ENCODE data around the gene ZNF385B.

Gene ZNF385B

DNA sequence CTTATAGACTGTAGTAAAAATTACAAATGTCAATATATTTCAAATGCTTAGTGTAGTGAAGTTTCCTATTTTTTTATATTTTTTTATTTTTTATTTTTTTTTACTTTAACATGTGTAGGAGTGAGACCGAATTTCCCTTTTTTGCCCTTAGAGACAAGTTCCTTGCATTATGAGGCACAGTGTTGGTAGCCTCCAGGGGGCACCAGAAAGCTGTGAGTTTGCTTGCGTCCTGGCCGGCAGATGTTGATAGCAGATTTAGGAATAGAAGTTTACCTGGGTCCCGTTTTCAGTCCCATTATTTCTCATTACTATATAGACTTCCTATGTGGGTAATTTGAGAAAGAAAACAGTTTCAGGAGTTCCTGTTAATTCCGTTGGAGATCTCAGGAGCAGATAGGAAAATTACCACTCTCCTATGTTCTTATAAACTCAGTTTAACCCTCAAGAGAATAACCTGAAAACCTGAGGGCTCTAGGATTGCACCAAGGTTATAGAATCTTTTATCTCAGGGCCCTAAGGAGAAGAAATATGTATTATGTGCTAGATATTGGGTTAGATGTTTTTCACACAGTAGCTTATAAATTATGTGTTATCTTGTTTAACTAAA, 439.3 kb downstream of the ZNF385B start:
- Mint-ChIP-seq H3K36me3 (ENCODE audit: low read depth) (no peaks in the 10 kb centered on the region), H3K4me1 (ENCODE audit: low read depth) (no peaks in the 10 kb centered on the region), H3K27ac (no peak overlapping the region), H3K4me3 (no peak overlapping the region), H3K27me3 (ENCODE audit: low read depth) (peaks cover 31% of the 10 kb centered on the region), H3K9me3 (no peaks in the 10 kb centered on the region)

DNA sequence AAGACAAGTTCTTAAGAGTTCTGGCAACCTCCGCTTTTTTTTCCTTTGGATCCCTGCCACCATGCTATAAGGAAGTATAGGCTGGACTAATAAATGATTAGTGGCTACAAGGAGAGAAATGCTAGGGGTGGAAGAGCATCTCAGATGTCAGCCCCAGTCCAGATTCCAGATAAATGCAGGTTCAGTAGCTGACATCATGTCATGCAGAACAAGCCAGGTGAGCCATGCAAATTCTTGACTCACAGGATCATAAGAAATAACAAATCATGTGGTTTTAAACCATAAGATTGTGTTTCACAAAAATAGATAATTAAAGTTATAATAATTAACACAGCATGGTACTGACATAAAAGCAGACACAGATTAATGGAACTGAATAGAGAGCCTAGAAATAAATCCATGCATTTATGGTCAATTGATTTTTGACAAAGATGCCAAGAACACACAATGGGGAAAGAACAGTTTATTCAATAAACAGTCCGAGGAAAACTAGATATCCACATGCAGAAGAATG, 443.9 kb downstream of the ZNF385B start:
- H3K4me1 Mint-ChIP-seq (ENCODE audit: low read depth), result no peaks in the 10 kb centered on the region
- H3K36me3 Mint-ChIP-seq (ENCODE audit: low read depth), result no peaks in the 10 kb centered on the region

DNA sequence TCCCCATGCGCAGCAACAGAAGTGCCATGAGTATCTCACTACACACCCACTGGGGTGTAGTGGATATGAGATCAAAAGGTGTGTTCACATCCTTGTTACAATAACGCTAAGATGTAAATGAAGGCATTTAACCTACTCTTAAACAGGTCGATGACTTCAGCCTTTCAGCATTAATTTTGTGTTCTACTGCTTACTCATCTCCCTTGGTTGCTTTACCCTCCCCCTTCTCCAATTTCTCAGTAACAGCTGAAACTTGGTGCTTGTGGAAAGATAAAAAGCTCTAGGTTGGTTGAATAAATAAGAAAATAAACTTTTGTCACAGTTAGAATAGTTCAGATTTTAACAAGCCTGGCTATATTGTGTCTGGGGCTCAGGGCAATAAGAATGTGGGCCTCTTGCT, 449.3 kb downstream of the ZNF385B start:
- H3K27me3 Mint-ChIP-seq (ENCODE audit: low read depth), result peaks cover 8% of the 10 kb centered on the region
- H3K9me3 Mint-ChIP-seq, result no peaks in the 10 kb centered on the region
- H3K36me3 Mint-ChIP-seq (ENCODE audit: low read depth), result no peaks in the 10 kb centered on the region
- no peak overlapping the region for H3K27ac Mint-ChIP-seq
- no peak overlapping the region for H3K4me3 Mint-ChIP-seq
- peaks cover 4% of the 10 kb centered on the region for H3K4me1 Mint-ChIP-seq (ENCODE audit: low read depth)

More for the DNA sequence above, 443.9 kb downstream of the ZNF385B start:
- peaks cover 9% of the 10 kb centered on the region for H3K27me3 Mint-ChIP-seq (ENCODE audit: low read depth)
- no peaks in the 10 kb centered on the region for H3K9me3 Mint-ChIP-seq
- H3K4me3 Mint-ChIP-seq, result no peak overlapping the region
- H3K27ac Mint-ChIP-seq, result no peak overlapping the region

DNA sequence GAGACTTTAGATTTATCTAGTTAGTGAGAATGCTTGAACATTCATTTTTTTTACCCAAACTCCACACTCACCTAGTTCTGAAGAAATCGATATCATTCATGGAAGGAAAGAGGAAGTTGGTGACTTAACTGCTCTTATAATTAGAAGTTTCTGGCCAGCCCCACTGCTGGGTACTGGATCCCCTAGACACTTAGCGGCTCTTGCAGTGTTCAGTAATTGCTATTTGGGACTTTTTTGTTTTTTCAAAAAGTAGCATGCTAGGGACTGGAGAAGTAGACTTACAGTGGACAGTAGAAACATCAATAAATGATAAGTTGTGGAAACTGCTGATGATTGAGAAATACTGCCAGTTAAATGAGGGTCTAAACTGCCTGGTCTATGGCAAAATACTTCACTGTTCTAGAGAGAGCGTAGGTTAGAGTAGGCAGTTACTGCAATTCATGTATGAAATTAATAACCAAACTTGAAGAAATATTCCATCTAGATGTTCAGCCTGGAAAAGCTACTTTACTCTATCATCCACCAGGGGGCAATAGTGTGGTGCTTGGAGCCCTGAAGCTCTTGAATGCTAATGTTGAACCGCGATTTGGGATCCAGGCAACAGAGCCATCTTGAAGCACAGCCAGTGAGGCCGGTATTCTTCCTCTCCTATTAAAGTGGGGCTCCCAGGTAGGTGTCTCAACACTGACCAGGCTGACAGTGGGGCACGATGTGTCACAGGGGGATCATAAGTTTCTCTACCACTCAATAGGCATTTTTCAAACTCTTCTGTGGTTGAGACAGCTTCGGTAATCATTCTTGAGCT, 450.7 kb downstream of the ZNF385B start:
- no peaks in the 10 kb centered on the region for H3K36me3 Mint-ChIP-seq (ENCODE audit: low read depth)
- H3K9me3 Mint-ChIP-seq, result no peaks in the 10 kb centered on the region
- H3K4me3 Mint-ChIP-seq, result no peak overlapping the region
- no peak overlapping the region for H3K27ac Mint-ChIP-seq
- peaks cover 8% of the 10 kb centered on the region for H3K27me3 Mint-ChIP-seq (ENCODE audit: low read depth)
- H3K4me1 Mint-ChIP-seq (ENCODE audit: low read depth), result peaks cover 4% of the 10 kb centered on the region

DNA sequence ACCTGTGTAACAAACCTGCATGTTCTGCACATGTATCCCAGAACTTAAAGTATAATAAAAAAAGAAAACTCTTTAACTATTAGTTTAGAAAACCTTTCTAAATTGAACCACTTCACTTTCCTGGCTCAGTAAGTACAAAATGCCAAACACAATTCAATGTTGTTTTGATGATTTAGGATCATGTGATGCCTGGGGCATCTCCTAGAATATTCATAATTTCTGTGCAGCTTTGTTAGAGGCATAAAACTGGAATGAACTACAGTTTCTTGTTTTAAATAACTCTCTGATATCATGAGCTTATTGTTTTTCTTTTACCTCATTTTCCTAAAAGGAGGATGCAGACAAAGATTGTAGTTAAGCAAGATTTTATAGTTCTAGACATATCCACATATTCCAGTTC, 457.8 kb downstream of the ZNF385B start:
- H3K27me3 Mint-ChIP-seq (ENCODE audit: low read depth), result peaks cover 10% of the 10 kb centered on the region
- no peak overlapping the region for H3K4me3 Mint-ChIP-seq
- no peaks in the 10 kb centered on the region for H3K9me3 Mint-ChIP-seq
- H3K36me3 Mint-ChIP-seq (ENCODE audit: low read depth), result no peaks in the 10 kb centered on the region
- H3K4me1 Mint-ChIP-seq (ENCODE audit: low read depth), result no peaks in the 10 kb centered on the region
- H3K27ac Mint-ChIP-seq, result no peak overlapping the region

DNA sequence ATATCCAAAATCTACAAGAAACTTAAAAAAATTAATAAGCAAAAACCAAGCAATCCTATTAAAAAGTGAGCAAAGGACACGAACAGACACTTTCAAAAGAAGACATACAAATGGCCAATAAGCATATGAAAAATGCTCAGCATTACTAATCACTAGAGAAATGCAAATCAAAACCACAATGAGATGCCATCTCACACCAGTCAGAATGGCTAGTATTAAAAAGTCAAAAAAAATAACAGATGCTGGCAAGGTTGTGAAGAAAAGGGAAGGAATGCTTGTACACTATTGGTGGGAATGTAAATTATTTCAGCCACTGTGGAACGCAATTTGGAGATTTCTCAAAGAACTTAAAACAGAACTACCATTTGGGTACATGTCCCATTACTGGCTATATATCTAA, 467.9 kb downstream of the ZNF385B start:
- Mint-ChIP-seq H3K4me3 (no peak overlapping the region), H3K4me1 (ENCODE audit: low read depth) (no peaks in the 10 kb centered on the region), H3K9me3 (no peaks in the 10 kb centered on the region), H3K27me3 (ENCODE audit: low read depth) (no peaks in the 10 kb centered on the region), H3K27ac (no peak overlapping the region), H3K36me3 (ENCODE audit: low read depth) (no peaks in the 10 kb centered on the region)

All from T-helper 1 cell treated with Interleukin-12 subunit alpha and Interleukin-12 subunit beta and Interleukin-4 antibody, amounts not matched to agents 30 μg/mL and 1 μg/mL, for 36 hours (primary cell).